Kidney epithelial cell (primary cell): ENCODE measurements around the gene PMEL. TPM values are rescaled to one million over a fixed set of nuclear protein-coding genes. Genes with fewer than 3 reads are reported as not detected.

Experiments
- DNase-seq: peaks from one replicate; pipeline ENCODE4 v3.0.0-alpha.2; 2010; ENCODE audit warnings: low read depth
- H3K27me3 ChIP-seq: 2 replicates; pipeline ENCODE4 v1.6.0; 2011; ENCODE audit warnings: low read length; ENCODE audit not compliant: control insufficient read depth, insufficient read depth
- H3K36me3 ChIP-seq: 2 replicates; pipeline ENCODE4 v1.5.1; 2011; ENCODE audit warnings: low read length; ENCODE audit not compliant: control insufficient read depth, insufficient read depth
- H3K4me3 ChIP-seq: 2 replicates; pipeline ENCODE4 v1.5.1; 2011; ENCODE audit warnings: low read depth, mild to moderate bottlenecking, control low read depth, low read length
- total RNA-seq: library from RNA; depleted of rRNA; stranded (reverse); fragments of >200 nt; gene quantifications from 2 replicates; pipeline ENCODE4 v1.2.3, GENCODE V29; 2015
- TF ChIP-seq, protein P1 (sequence below): IDR thresholded peaks from 2 replicates; pipeline ENCODE4 v1.5.1; 2011; ENCODE audit warnings: mild to moderate bottlenecking, moderate library complexity, low read length, control low read depth, inconsistent platforms; ENCODE audit not compliant: insufficient read depth, poor library complexity, severe bottlenecking

The PMEL gene
- total RNA-seq, 1 donor from 2014 or later, result 1.1 TPM

DNA sequence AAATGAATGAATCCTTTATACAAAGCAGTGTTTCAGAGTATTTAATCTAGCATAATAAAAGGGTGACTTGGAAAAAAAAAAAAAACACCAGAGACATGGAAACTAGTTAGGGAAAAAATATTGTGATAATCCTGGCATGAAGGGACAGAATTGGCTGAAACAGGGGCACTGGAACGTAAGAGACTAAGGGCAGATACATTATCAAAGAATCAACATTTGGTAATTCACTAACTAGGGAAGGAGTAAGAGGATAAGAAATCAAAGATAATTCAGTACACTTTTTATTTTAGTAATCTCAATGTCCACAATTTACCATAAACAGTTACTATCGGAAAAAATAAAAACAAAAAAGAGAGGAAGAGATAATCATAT, 56.3 kb downstream of the PMEL start:
- DNase-seq, result no peak
- TF ChIP-seq, protein P1, sequence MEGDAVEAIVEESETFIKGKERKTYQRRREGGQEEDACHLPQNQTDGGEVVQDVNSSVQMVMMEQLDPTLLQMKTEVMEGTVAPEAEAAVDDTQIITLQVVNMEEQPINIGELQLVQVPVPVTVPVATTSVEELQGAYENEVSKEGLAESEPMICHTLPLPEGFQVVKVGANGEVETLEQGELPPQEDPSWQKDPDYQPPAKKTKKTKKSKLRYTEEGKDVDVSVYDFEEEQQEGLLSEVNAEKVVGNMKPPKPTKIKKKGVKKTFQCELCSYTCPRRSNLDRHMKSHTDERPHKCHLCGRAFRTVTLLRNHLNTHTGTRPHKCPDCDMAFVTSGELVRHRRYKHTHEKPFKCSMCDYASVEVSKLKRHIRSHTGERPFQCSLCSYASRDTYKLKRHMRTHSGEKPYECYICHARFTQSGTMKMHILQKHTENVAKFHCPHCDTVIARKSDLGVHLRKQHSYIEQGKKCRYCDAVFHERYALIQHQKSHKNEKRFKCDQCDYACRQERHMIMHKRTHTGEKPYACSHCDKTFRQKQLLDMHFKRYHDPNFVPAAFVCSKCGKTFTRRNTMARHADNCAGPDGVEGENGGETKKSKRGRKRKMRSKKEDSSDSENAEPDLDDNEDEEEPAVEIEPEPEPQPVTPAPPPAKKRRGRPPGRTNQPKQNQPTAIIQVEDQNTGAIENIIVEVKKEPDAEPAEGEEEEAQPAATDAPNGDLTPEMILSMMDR, result no peak
- H3K27me3 ChIP-seq, result no peaks in the 10 kb centered on the region
- no peak overlapping the region for H3K4me3 ChIP-seq
- H3K36me3 ChIP-seq, result no peaks in the 10 kb centered on the region

- no peak for DNase-seq
- Histone ChIP-seq H3K4me3 (no peak overlapping the region), H3K27me3 (no peaks in the 10 kb centered on the region), H3K36me3 (no peaks in the 10 kb centered on the region)
- TF ChIP-seq, protein P1, result no peak
Measured at GRCh38 chr12:55908726-55909512, 56.9 kb downstream of the PMEL start.

DNA sequence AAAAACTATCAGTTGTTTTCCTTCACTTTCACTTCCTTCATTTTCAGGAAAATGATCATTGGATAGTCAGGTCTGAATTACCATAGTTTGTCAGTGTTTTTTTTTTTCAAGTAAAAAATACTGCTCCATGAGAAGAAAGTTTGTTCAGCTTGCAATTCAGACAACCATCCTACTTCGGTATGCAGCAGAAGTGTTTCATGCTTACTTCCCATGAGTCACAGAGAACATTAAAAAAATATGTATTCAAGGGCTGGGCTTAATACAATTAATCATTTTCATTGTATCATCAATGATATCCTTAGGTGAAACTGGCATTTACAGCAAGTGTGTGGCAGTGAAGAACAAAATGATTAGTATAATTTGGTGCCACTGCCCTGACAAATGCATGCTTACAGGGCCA, 59.8 kb downstream of the PMEL start:
- TF ChIP-seq, protein P1, result no peak
- no peaks in the 10 kb centered on the region for H3K27me3 ChIP-seq
- no peak overlapping the region for H3K4me3 ChIP-seq
- H3K36me3 ChIP-seq, result no peaks in the 10 kb centered on the region
- no peak for DNase-seq

Other genes with a start within 250 kb of the PMEL start
- 109 and 131 TPM in 2 replicates for gene BLOC1S1, start 250.0 kb downstream of the PMEL start, total RNA-seq
- gene RDH5, start 245.6 kb downstream of the PMEL start, total RNA-seq, result 3.6 and 4.7 TPM in 2 replicates
- gene CD63, start 237.0 kb downstream of the PMEL start, total RNA-seq, result 1,013 and 1,149 TPM in 2 replicates
- gene GDF11, start 222.9 kb downstream of the PMEL start, total RNA-seq, result 5.4 and 10.7 TPM in 2 replicates
- gene SARNP, start 148.3 kb downstream of the PMEL start, total RNA-seq, result 123 and 141 TPM in 2 replicates
- 37.0 and 42.6 TPM in 2 replicates for gene ORMDL2, start 148.0 kb downstream of the PMEL start, total RNA-seq
- gene DNAJC14, start 136.5 kb downstream of the PMEL start, total RNA-seq, result 35.3 and 36.9 TPM in 2 replicates
- gene MMP19, start 123.1 kb downstream of the PMEL start, total RNA-seq, result 0.07 and 0.08 TPM in 2 replicates
- 43.5 and 47.6 TPM in 2 replicates for gene PYM1, start 38.1 kb downstream of the PMEL start, total RNA-seq
- gene DGKA, start 34.9 kb downstream of the PMEL start, total RNA-seq, result 59.4 and 60.9 TPM in 2 replicates
- gene CDK2, start 788 bp upstream of the PMEL start, total RNA-seq, result 21.4 and 23.2 TPM in 2 replicates
- 78.2 and 81.0 TPM in 2 replicates for gene RAB5B, start 8.0 kb upstream of the PMEL start, total RNA-seq
- 12.0 and 18.0 TPM in 2 replicates for gene SUOX, start 31.2 kb upstream of the PMEL start, total RNA-seq
- 5.7 and 5.8 TPM in 2 replicates for gene IKZF4, start 55.0 kb upstream of the PMEL start, total RNA-seq
- 1,382 and 1,633 TPM in 2 replicates for gene RPS26, start 75.9 kb upstream of the PMEL start, total RNA-seq
- 12.3 and 17.3 TPM in 2 replicates for gene ERBB3, start 114.1 kb upstream of the PMEL start, total RNA-seq
- 149 and 179 TPM in 2 replicates for gene PA2G4, start 138.5 kb upstream of the PMEL start, total RNA-seq
- gene RPL41, start 150.6 kb upstream of the PMEL start, total RNA-seq, result 2,735 and 3,237 TPM in 2 replicates
- gene ZC3H10, start 152.2 kb upstream of the PMEL start, total RNA-seq, result 3.0 and 4.7 TPM in 2 replicates
- 213 and 309 TPM in 2 replicates for gene ESYT1, start 162.2 kb upstream of the PMEL start, total RNA-seq
- 95.2 and 107 TPM in 2 replicates for gene MYL6B, start 186.5 kb upstream of the PMEL start, total RNA-seq
- 1,283 and 1,365 TPM in 2 replicates for gene MYL6, start 192.3 kb upstream of the PMEL start, total RNA-seq
- 33.7 and 40.5 TPM in 2 replicates for gene SMARCC2, start 223.4 kb upstream of the PMEL start, total RNA-seq